Measurements from ENCODE around the gene TBC1D5. TPM values are rescaled to one million over a fixed set of nuclear protein-coding genes. Genes with fewer than 3 reads are reported as not detected.
"Not testable (repeated sequence)": the region's sequence is repeated elsewhere in the genome, so short reads cannot be mapped to it uniquely, and the experiment has no call there.

Gene TBC1D5
- total and polyA plus RNA-seq, 2 of the 4 experiments (the other 2 are of a cell fraction) = 16.4 to 57.0 TPM

DNA sequence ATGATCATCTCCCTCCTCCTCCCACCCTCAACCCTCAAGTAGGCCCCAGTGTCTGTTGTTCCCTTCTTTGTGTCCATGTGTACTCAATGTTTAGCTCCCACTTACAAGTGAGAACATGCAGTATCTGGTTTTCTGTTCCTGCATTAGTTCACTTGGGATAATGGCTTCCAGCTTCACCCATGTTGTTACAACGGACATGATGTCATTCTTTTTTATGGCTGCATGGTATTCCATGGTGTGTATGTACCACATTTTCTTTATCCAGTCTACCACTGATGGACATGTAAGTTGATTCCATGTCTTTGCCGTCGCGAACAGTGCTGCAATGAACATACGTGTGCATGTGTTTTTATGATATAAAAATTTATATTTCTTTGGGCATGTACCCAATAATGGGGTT, 16.6 kb downstream of the TBC1D5 start:
- WGBS, 2 experiments (ENCODE audit: extremely low coverage in 2 of 2, insufficient read length in 1 of 2) = no CpG with 5 or more reads among the region's 5 CpGs
- H2BK5ac ChIP-seq (ENCODE audit: low read depth, low read length, poor library complexity, severe bottlenecking); H3K27me3 ChIP-seq (ENCODE audit: control insufficient read depth, insufficient read depth, low read length); H2BK15ac ChIP-seq (ENCODE audit: low read depth, low read length); H3K18ac ChIP-seq (ENCODE audit: low read depth, low read length); ATAC-seq (ENCODE audit: low read depth); H3K27ac ChIP-seq (ENCODE audit: insufficient read depth, low read length); H3K4me1 ChIP-seq (ENCODE audit: control insufficient read depth, insufficient read depth, low read length); H3K4me2 ChIP-seq (ENCODE audit: low read depth, low read length); H2BK120ac ChIP-seq (ENCODE audit: low read depth, low read length); H4K5ac ChIP-seq (ENCODE audit: low read depth, low read length); dilution Hi-C loops (cut with HindIII; ENCODE audit: low sequenced_read_pairs, unreplicated experiment); H4K20me1 ChIP-seq (ENCODE audit: insufficient read depth, low read length); BruUV-seq (replicated peaks); H3K4ac ChIP-seq (ENCODE audit: low read depth, low read length); H3K9me1 ChIP-seq (ENCODE audit: insufficient read depth, low read length); DNase-seq; H3K56ac ChIP-seq (ENCODE audit: extremely low read depth, insufficient read depth, low read length); H2BK20ac ChIP-seq (ENCODE audit: low read depth, low read length); intact Hi-C loops (cut with micrococcal nuclease); H3K9me3 ChIP-seq (ENCODE audit: control insufficient read depth, insufficient read depth, low read length); H3K14ac ChIP-seq (replicated peaks; ENCODE audit: low read depth, low read length); H4K91ac ChIP-seq (ENCODE audit: insufficient read depth, low read depth, low read length); H2AFZ ChIP-seq (replicated peaks; ENCODE audit: low read length, poor library complexity); H2AK5ac ChIP-seq (ENCODE audit: low read depth, low read length); H3K36me3 ChIP-seq (ENCODE audit: control insufficient read depth, insufficient read depth, low read length); H2AK9ac ChIP-seq (replicated peaks; ENCODE audit: low read depth, low read length, poor library complexity); POLR2A ChIA-PET (ENCODE audit: unreplicated experiment); H3K23ac ChIP-seq (ENCODE audit: low read depth, low read length); H3K4me3 ChIP-seq (ENCODE audit: insufficient read depth, low read depth, low read length); in situ Hi-C loops (cut with MboI; ENCODE audit: low sequenced_read_pairs); H4K8ac ChIP-seq (ENCODE audit: low read depth in 2 of 2, low read length in 2 of 2); H3K9ac ChIP-seq (ENCODE audit: low read depth, low read length): not testable (repeated sequence)
- H3K79me1 ChIP-seq (ENCODE audit: low read depth in 1 of 2, low read length in 2 of 2) = peaks cover 0 to 15% of the 10 kb centered on the region in 2 experiments; a peak in 2 of 4 replicates
- CTCF ChIA-PET = interaction anchor here (0.7 kb wide), 1 partner anchor 97 kb away, joined by 3 read pairs; no protein-coding TSS in a partner anchor

All from IMR-90 (cell line).